ENCODE results near the gene FUOM.

DNA sequence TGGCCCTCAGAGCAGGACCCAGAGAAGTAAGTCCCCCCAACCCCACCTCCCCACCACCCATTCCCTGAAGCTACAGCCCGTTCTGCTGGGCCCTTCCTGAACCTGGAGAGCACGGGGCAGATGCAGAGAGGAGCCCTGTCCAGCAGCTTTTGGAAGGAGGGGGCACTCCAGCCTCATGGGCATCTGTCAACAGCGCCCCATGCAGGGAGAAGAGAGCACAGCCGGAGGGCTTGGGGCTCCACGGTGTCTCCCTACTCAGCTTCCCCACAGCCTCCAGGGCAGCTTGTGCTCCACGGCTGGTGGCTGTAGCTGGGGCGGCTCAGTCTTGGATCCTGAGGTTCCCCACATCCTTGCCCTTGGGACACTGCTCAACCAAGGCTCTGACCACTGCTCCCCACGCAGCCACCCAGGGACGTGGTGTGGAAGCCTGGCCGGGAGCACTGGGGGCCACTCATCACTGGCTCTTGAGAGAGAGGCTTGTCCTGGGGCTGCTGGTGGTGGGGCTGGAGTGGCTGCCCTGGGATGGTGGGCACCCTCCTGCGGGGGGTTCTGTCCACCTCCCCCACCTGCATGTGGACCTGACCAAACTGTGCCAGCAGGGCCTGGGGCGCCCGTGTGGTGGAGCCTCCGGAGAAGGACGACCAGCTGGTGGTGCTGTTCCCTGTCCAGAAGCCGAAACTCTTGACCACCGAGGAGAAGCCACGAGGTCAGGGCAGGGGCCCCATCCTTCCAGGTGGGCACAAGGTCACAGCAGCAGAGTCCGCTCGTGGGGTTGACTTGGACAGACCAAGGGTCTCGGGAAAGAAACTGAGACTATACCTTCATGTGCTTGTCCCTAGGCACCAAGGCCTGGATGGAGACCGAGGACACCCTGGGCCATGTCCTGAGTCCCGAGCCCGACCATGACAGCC, 6.2 kb downstream of the FUOM start:
- TF ChIP-seq, protein P1, sequence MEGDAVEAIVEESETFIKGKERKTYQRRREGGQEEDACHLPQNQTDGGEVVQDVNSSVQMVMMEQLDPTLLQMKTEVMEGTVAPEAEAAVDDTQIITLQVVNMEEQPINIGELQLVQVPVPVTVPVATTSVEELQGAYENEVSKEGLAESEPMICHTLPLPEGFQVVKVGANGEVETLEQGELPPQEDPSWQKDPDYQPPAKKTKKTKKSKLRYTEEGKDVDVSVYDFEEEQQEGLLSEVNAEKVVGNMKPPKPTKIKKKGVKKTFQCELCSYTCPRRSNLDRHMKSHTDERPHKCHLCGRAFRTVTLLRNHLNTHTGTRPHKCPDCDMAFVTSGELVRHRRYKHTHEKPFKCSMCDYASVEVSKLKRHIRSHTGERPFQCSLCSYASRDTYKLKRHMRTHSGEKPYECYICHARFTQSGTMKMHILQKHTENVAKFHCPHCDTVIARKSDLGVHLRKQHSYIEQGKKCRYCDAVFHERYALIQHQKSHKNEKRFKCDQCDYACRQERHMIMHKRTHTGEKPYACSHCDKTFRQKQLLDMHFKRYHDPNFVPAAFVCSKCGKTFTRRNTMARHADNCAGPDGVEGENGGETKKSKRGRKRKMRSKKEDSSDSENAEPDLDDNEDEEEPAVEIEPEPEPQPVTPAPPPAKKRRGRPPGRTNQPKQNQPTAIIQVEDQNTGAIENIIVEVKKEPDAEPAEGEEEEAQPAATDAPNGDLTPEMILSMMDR (conservative IDR thresholded peaks at IDR 0.05; ENCODE audit: low read depth, low read length) = peak; percentile 9; the same call in 1 of the 2 replicates
- TF ChIP-seq CEBPB (IDR thresholded peaks at IDR 0.05; ENCODE audit: low read depth, low read length) = no peak
- TF ChIP-seq SMC3 (IDR thresholded peaks at IDR 0.05; ENCODE audit: low read depth, low read length) = no peak
- no peak for TF ChIP-seq MAFK (IDR thresholded peaks at IDR 0.05; ENCODE audit: low read depth, low read length)
- TF ChIP-seq FOS (IDR thresholded peaks at IDR 0.05; ENCODE audit: low read depth, low read length) = no peak
- TF ChIP-seq, protein P2, sequence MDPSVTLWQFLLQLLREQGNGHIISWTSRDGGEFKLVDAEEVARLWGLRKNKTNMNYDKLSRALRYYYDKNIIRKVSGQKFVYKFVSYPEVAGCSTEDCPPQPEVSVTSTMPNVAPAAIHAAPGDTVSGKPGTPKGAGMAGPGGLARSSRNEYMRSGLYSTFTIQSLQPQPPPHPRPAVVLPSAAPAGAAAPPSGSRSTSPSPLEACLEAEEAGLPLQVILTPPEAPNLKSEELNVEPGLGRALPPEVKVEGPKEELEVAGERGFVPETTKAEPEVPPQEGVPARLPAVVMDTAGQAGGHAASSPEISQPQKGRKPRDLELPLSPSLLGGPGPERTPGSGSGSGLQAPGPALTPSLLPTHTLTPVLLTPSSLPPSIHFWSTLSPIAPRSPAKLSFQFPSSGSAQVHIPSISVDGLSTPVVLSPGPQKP (IDR thresholded peaks at IDR 0.05; ENCODE audit: borderline replicate concordance, low read depth, low read length) = no peak
- TF ChIP-seq RAD21 (IDR thresholded peaks at IDR 0.05; ENCODE audit: low read length) = no peak
- TF ChIP-seq POLR2A (IDR thresholded peaks at IDR 0.05; ENCODE audit: low read depth, low read length) = no peak
- TF ChIP-seq RCOR1 (IDR thresholded peaks at IDR 0.05; ENCODE audit: insufficient replicate concordance, low read length) = no peak
- no peak for TF ChIP-seq BHLHE40 (IDR thresholded peaks at IDR 0.05; ENCODE audit: low read depth, low read length)
